Measurements from ENCODE around the gene IFI27L2. TPM values are rescaled to one million over a fixed set of nuclear protein-coding genes. Genes with fewer than 3 reads are reported as not detected.
A peak's percentile ranks its signal among the peaks of the same experiment; 100 is the strongest.

IFI27L2 gene
- total and polyA plus RNA-seq, 2 experiments from 2014 or later = 23.4 to 38.5 TPM

GRCh38 chr14:94161981-94162380 lies 32.6 kb upstream of the IFI27L2 start:
- 0 out of 2 replicates have a peak overlapping the region, but pooled peaks have one; percentile 1 for H2AFZ ChIP-seq
- peaks cover 25% of the 10 kb centered on the region for H3K4me1 Mint-ChIP-seq

GRCh38 chr14:94161058-94161457 lies 31.7 kb upstream of the IFI27L2 start:
- H3K79me2 ChIP-seq (replicated peaks; ENCODE audit: insufficient read depth) = no peaks in the 10 kb centered on the region
- no peak overlapping the region for H3K4me2 ChIP-seq
- Mint-ChIP-seq H3K27me3 (ENCODE audit: insufficient read depth, low read depth, poor library complexity) (peaks cover 6% of the 10 kb centered on the region), H3K4me3 (no peak overlapping the region), H3K4me1 (peaks cover 25% of the 10 kb centered on the region), H3K36me3 (ENCODE audit: low read depth) (no peaks in the 10 kb centered on the region), H3K27ac (no peak overlapping the region), H3K9me3 (peaks cover 3% of the 10 kb centered on the region; the same call in 2 of the 3 replicates)
- ATAC-seq = no peak
- H3K27ac ChIP-seq (ENCODE audit: low read depth) = no peak overlapping the region
- no peak overlapping the region for H3K4me3 ChIP-seq
- H3K27me3 ChIP-seq (ENCODE audit: insufficient read depth) = peaks cover 11% of the 10 kb centered on the region
- no peak for DNase-seq (ENCODE audit: low spot score)
- peaks cover 17% of the 10 kb centered on the region for H3K4me1 ChIP-seq (ENCODE audit: insufficient read depth)
- H2AFZ ChIP-seq = no peak overlapping the region; the same call in 1 of the 2 replicates
- no peaks in the 10 kb centered on the region for H4K20me1 ChIP-seq (replicated peaks; ENCODE audit: insufficient read depth)
- H3F3A ChIP-seq (replicated peaks; ENCODE audit: low read depth) = no peaks in the 10 kb centered on the region
- H3K36me3 ChIP-seq (ENCODE audit: insufficient read depth) = no peaks in the 10 kb centered on the region
- H3K9me2 ChIP-seq (ENCODE audit: insufficient read depth) = peaks cover 3% of the 10 kb centered on the region; the same call in 1 of the 2 replicates
- TF ChIP-seq, protein P1, sequence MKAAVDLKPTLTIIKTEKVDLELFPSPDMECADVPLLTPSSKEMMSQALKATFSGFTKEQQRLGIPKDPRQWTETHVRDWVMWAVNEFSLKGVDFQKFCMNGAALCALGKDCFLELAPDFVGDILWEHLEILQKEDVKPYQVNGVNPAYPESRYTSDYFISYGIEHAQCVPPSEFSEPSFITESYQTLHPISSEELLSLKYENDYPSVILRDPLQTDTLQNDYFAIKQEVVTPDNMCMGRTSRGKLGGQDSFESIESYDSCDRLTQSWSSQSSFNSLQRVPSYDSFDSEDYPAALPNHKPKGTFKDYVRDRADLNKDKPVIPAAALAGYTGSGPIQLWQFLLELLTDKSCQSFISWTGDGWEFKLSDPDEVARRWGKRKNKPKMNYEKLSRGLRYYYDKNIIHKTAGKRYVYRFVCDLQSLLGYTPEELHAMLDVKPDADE (IDR thresholded peaks at IDR 0.05) = no peak
- TF ChIP-seq REST (IDR thresholded peaks at IDR 0.05; ENCODE audit: unreplicated experiment) = no peak
- no peak for TF ChIP-seq NANOG (IDR thresholded peaks at IDR 0.05; ENCODE audit: borderline replicate concordance)
- no peak for TF ChIP-seq STAT1 (IDR thresholded peaks at IDR 0.05; ENCODE audit: unreplicated experiment)

More at GRCh38 chr14:94161981-94162380, 32.6 kb upstream of the IFI27L2 start:
- Mint-ChIP-seq H3K27me3 (ENCODE audit: insufficient read depth, low read depth, poor library complexity) (peaks cover 10% of the 10 kb centered on the region), H3K27ac (no peak overlapping the region), H3K9me3 (no peaks in the 10 kb centered on the region), H3K36me3 (ENCODE audit: low read depth) (no peaks in the 10 kb centered on the region), H3K4me3 (no peak overlapping the region)
- peaks cover 17% of the 10 kb centered on the region for H3K4me1 ChIP-seq (ENCODE audit: insufficient read depth)
- no peaks in the 10 kb centered on the region for H3F3A ChIP-seq (replicated peaks; ENCODE audit: low read depth)
- H3K9me2 ChIP-seq (ENCODE audit: insufficient read depth) = no peaks in the 10 kb centered on the region
- ATAC-seq (no peak), DNase-seq (ENCODE audit: low spot score) (no peak)
- H3K79me2 ChIP-seq (replicated peaks; ENCODE audit: insufficient read depth) = no peaks in the 10 kb centered on the region
- peaks cover 11% of the 10 kb centered on the region for H3K27me3 ChIP-seq (ENCODE audit: insufficient read depth)
- no peak overlapping the region for H3K4me3 ChIP-seq
- H4K20me1 ChIP-seq (replicated peaks; ENCODE audit: insufficient read depth) = no peaks in the 10 kb centered on the region
- TF ChIP-seq, protein P1 (IDR thresholded peaks at IDR 0.05) = no peak
- TF ChIP-seq JUNB (IDR thresholded peaks at IDR 0.05; ENCODE audit: unreplicated experiment) (no peak), NANOG (IDR thresholded peaks at IDR 0.05; ENCODE audit: borderline replicate concordance) (no peak), ZNF114 (CRISPR knock-in tag; IDR thresholded peaks at IDR 0.05) (no peak), EZH2 (IDR thresholded peaks at IDR 0.05; ENCODE audit: low read depth, unreplicated experiment) (no peak), POLR2AphosphoS5 (IDR thresholded peaks at IDR 0.05; ENCODE audit: low read depth) (no peak), EZH2phosphoT487 (IDR thresholded peaks at IDR 0.05; ENCODE audit: unreplicated experiment) (no peak)
- TF ChIP-seq, protein P2, sequence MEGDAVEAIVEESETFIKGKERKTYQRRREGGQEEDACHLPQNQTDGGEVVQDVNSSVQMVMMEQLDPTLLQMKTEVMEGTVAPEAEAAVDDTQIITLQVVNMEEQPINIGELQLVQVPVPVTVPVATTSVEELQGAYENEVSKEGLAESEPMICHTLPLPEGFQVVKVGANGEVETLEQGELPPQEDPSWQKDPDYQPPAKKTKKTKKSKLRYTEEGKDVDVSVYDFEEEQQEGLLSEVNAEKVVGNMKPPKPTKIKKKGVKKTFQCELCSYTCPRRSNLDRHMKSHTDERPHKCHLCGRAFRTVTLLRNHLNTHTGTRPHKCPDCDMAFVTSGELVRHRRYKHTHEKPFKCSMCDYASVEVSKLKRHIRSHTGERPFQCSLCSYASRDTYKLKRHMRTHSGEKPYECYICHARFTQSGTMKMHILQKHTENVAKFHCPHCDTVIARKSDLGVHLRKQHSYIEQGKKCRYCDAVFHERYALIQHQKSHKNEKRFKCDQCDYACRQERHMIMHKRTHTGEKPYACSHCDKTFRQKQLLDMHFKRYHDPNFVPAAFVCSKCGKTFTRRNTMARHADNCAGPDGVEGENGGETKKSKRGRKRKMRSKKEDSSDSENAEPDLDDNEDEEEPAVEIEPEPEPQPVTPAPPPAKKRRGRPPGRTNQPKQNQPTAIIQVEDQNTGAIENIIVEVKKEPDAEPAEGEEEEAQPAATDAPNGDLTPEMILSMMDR (conservative IDR thresholded peaks at IDR 0.05; ENCODE audit: low read depth in 2 of 2) = no peak
- no peak overlapping the region for H3K4me2 ChIP-seq
- no peaks in the 10 kb centered on the region for H3K36me3 ChIP-seq (ENCODE audit: insufficient read depth)
- H3K27ac ChIP-seq (ENCODE audit: low read depth) = no peak overlapping the region
